Type B pancreatic cell (in vitro differentiated cells): ENCODE data around the gene ARHGEF16. TPM values are rescaled to one million over a fixed set of nuclear protein-coding genes. Genes with fewer than 3 reads are reported as not detected.

Source experiments
- DNase-seq: peaks from one replicate; pipeline ENCODE4 v3.0.0; 2021; ENCODE audit warnings: mixed read lengths; ENCODE audit not compliant: unreplicated experiment; ENCODE audit errors: extremely low spot score
- H3K27ac Mint-ChIP-seq: 2 replicates; pipeline ENCODE4 v1.8.0; 2021; ENCODE audit warnings: mild to moderate bottlenecking, mixed read lengths
- H3K27me3 Mint-ChIP-seq: 2 replicates; pipeline ENCODE4 v1.8.0; 2021; ENCODE audit warnings: mixed read lengths
- H3K36me3 Mint-ChIP-seq: 2 replicates; pipeline ENCODE4 v1.8.0; 2021; ENCODE audit warnings: mixed read lengths
- H3K4me1 Mint-ChIP-seq: one replicate; pipeline ENCODE4 v1.8.0; 2021; ENCODE audit warnings: mixed read lengths; ENCODE audit not compliant: unreplicated experiment
- H3K4me3 Mint-ChIP-seq: 2 replicates; pipeline ENCODE4 v1.8.0; 2021; ENCODE audit warnings: mild to moderate bottlenecking, mixed read lengths
- H3K9me3 Mint-ChIP-seq: 2 replicates; pipeline ENCODE4 v1.8.0; 2021; ENCODE audit warnings: mixed read lengths
- CTCF ChIP-seq: fragments of 200-600 bp; sonication (generic); conservative IDR thresholded peaks from 2 replicates; pipeline ENCODE4 v1.5.0; 2021; ENCODE audit warnings: antibody characterized with exemption, mild to moderate bottlenecking
- total RNA-seq: library from RNA; stranded (reverse); gene quantifications from 2 replicates; pipeline ENCODE4 v1.2.1, GENCODE V29; 2021; ENCODE audit warnings: low replicate concordance

Gene ARHGEF16
- total RNA-seq, 1 donor from 2014 or later = 16.1 TPM

- H3K9me3 Mint-ChIP-seq = no peaks in the 10 kb centered on the region
- no peak for TF ChIP-seq CTCF
- DNase-seq = no peak
- peaks cover 10% of the 10 kb centered on the region for H3K27me3 Mint-ChIP-seq
- no peak overlapping the region for H3K27ac Mint-ChIP-seq
- H3K36me3 Mint-ChIP-seq = no peaks in the 10 kb centered on the region
- peaks cover 24% of the 10 kb centered on the region for H3K4me1 Mint-ChIP-seq
- no peak overlapping the region for H3K4me3 Mint-ChIP-seq
These were observed 28.8 kb upstream of the ARHGEF16 start for GRCh38 chr1:3425486-3426215.

- no peak for DNase-seq
- H3K4me3 Mint-ChIP-seq = no peak overlapping the region
- H3K27me3 Mint-ChIP-seq = peaks cover 1% of the 10 kb centered on the region
- peaks cover 17% of the 10 kb centered on the region for H3K4me1 Mint-ChIP-seq
- no peaks in the 10 kb centered on the region for H3K36me3 Mint-ChIP-seq
- no peaks in the 10 kb centered on the region for H3K9me3 Mint-ChIP-seq
- no peak for TF ChIP-seq CTCF
- H3K27ac Mint-ChIP-seq = peak overlapping the region; percentile 41
These were observed 27.4 kb upstream of the ARHGEF16 start for GRCh38 chr1:3426956-3427535.

GRCh38 chr1:3427711-3428704 is 26.5 kb upstream of the ARHGEF16 start:
- Mint-ChIP-seq H3K27ac (no peak overlapping the region), H3K36me3 (no peaks in the 10 kb centered on the region), H3K9me3 (no peaks in the 10 kb centered on the region), H3K4me3 (no peak overlapping the region), H3K4me1 (peaks cover 14% of the 10 kb centered on the region), H3K27me3 (no peaks in the 10 kb centered on the region)
- DNase-seq = no peak
- TF ChIP-seq CTCF = no peak

GRCh38 chr1:3428899-3429298 is 25.6 kb upstream of the ARHGEF16 start:
- no peaks in the 10 kb centered on the region for H3K9me3 Mint-ChIP-seq
- no peak overlapping the region for H3K27ac Mint-ChIP-seq
- no peak for TF ChIP-seq CTCF
- H3K4me1 Mint-ChIP-seq = peaks cover 11% of the 10 kb centered on the region
- no peaks in the 10 kb centered on the region for H3K36me3 Mint-ChIP-seq
- H3K27me3 Mint-ChIP-seq = no peaks in the 10 kb centered on the region
- no peak for DNase-seq
- no peak overlapping the region for H3K4me3 Mint-ChIP-seq

- Mint-ChIP-seq H3K36me3 (no peaks in the 10 kb centered on the region), H3K4me1 (peaks cover 7% of the 10 kb centered on the region), H3K27me3 (no peaks in the 10 kb centered on the region), H3K27ac (no peak overlapping the region), H3K4me3 (no peak overlapping the region), H3K9me3 (no peaks in the 10 kb centered on the region)
- DNase-seq = no peak
- TF ChIP-seq CTCF = no peak
These were observed 25.1 kb upstream of the ARHGEF16 start for GRCh38 chr1:3429320-3429719.
